ENCODE measurements around the gene ATP11B.
"Not testable (repeated sequence)": the region's sequence is repeated elsewhere in the genome, so short reads cannot be mapped to it uniquely, and the experiment has no call there.

ATP11B gene

GRCh38 chr3:182837855-182838454 is 44.7 kb downstream of the ATP11B start:
- no peak for DNase-seq (ENCODE audit: low read depth)

GRCh38 chr3:182843478-182843877 is 50.2 kb downstream of the ATP11B start:
- DNase-seq (ENCODE audit: low read depth), result no peak

DNA sequence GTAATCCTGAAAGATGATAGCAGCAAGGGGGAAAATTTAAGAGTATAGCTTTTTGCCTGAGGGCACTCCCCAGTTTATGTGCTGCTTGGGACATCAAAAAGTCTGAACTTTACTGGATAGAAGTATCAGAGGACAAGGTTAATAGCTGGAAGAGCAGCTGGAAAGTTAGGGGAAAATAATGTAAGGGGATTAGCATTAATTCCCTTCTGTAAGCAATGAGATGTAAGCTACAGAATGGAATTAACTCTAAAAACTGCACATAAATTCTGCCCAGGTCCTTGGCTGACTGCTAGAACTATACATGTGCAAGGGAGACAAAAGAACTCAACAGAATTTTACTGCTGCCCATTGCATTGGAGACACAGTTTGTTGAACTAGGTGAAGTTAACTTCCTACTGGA is 55.6 kb downstream of the ATP11B start:
- no peak for DNase-seq (ENCODE audit: low read depth)

DNA sequence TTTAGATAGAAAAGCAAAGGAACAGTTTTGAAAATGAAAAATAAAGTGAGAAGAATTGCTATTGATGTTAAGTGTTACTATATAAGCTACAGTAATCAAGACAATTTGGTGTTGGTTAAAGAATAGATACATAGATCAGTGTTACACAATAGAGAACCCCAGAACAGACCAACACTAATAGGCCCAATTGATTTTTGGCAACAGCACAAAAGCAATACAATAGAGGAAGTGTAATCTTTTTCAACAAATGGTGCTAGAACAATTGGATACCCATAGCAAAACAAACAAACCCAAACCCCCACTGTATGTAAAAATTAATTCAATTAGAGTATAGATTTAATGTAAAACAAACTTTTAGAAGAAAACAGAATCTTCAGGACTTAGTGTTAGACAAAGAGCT is 61.8 kb downstream of the ATP11B start:
- DNase-seq (ENCODE audit: low read depth), result no peak

- no peak for DNase-seq (ENCODE audit: low read depth)
Measured at GRCh38 chr3:182861348-182861747, 68.0 kb downstream of the ATP11B start.

- DNase-seq (ENCODE audit: low read depth), result no peak
Measured at GRCh38 chr3:182862159-182862860, 69.0 kb downstream of the ATP11B start.

GRCh38 chr3:182869059-182869458 is 75.8 kb downstream of the ATP11B start:
- DNase-seq (ENCODE audit: low read depth), result no peak

- DNase-seq (ENCODE audit: low read depth), result not testable (repeated sequence)
Measured at GRCh38 chr3:182870917-182871316, 77.6 kb downstream of the ATP11B start.

- no peak for DNase-seq (ENCODE audit: low read depth)
Measured at GRCh38 chr3:182879031-182879611, 85.8 kb downstream of the ATP11B start.

DNA sequence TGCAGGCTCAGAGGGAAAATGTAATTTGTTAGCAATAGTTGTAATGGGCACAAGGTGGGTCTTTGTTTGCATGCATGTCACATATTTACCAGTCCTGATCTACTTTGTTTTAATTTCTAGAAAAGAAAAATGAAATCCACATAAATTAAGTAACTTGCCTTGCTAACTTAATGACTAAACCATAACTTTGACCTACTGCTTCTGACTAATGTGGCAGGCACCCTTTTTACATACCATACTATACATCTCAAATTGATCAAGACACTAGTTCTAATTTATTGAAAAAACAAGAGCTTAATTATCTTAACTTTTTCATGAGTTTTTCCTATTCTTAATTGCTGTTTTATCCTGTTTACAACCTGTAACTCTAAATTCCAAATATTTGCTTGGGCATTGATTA is 93.2 kb downstream of the ATP11B start:
- no peak for DNase-seq (ENCODE audit: low read depth)

DNA sequence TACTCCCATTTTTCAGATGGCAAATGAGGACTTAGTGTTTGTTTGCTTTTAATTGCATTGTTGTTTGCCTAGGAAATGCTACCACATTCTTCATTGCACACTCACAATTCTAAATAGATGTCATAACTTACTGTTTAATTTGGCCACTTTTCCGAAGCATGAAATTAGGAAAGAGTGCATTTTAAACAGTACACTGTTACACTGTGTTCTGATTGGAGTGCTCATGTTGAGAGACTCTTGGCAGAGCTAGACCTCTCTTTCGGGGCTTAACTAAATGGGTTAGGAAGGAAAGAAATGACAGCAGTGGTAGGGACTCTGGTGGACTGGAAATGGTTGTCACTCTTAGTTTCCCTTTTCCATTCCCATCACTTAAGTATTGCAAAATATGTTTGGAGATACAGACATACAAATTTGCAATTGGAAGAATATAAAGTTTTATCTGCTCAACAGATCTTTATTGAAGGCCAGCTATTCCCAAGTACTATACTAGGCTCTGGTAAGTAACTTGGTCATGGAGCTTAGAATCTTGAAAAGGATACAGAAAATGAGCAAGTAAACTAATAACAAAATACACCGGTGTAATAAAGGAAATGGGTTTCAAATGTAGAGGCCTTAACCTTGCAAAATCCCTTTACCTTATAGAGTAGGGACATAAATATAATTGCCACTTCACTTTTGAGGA is 96.8 kb downstream of the ATP11B start:
- no peak for DNase-seq (ENCODE audit: low read depth)

DNA sequence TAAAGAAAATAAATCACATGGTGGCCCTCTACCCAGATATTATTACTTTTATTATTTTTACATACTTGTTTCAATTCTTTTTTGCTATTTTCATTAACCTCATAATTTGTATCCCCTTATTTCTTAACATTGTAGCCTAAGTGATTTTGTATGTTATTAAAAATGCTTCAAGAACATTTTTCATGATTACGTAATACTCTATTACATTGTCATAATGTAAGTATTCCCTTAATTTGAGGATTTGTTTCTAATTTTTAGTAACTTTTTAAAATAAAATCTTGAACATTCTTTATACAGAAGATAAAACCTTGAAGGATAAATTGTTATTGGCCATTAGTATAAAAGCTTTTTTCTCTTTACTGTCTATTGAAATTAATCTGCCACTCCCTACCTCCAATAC is 98.1 kb downstream of the ATP11B start:
- no peak for DNase-seq (ENCODE audit: low read depth)

DNA sequence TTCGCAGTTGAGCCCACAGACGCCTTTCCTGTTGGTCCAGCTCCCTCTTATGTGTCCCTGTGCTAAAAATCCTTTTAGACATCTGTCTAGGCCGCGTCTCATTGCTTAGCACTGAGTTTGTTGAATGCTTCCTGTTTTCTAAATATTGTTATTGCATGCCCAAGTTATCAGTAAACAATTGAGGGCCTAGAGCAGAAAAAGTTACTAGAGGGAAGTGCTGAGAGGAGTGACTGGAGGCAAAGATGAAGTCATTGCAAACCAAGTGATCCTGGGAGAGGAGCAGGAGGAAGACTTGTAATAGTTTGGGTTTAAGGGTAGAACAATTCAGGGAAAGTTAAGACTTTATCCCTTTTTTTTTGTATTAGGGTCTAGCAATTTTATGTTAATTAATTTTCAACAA is 98.9 kb downstream of the ATP11B start:
- no peak for DNase-seq (ENCODE audit: low read depth)

- no peak for DNase-seq (ENCODE audit: low read depth)
Measured at GRCh38 chr3:182895513-182896112, 102.3 kb downstream of the ATP11B start.

GRCh38 chr3:182896553-182896952 is 103.2 kb downstream of the ATP11B start:
- DNase-seq (ENCODE audit: low read depth), result no peak

DNA sequence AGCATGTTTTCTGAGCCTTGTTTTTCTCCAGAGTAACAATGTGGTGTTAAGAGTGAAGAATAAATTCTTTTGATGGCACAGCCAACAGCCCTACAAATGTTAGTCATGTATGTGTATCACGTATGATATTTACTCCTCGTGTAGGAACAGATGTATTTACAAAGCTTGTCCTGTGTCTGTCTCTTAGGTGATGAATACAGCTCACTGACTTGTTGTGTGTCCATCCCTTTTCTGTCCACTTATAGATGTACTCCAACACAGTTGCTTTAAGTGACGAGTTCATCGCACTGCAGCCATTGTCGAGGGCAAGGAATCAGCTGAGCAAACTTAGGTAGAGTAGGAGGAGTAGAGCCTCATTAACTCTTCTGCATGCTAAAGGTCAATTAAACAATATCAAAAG is 108.9 kb downstream of the ATP11B start:
- DNase-seq (ENCODE audit: low read depth), result no peak

DNA sequence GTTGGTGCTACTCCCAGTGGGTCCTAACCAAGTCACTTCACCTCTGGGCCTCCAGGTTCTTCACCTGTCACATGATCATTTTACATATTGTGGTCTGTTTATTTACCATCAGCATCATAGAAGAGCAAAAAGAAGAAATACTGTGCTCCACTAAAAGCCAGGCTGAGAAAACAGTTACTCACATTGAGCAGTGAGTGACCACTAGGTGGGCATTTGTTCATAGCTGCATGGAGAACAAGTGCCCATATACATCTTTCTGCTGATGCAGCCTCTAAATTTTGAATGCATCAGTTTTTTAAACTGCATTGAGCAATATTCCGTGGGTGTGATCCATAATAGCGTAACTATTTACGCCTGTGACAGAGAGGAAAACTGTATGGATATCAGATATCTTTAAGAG is 110.9 kb downstream of the ATP11B start:
- DNase-seq (ENCODE audit: low read depth), result no peak

GRCh38 chr3:182905623-182906022 is 112.3 kb downstream of the ATP11B start:
- no peak for DNase-seq (ENCODE audit: low read depth)

GRCh38 chr3:182906036-182906435 is 112.7 kb downstream of the ATP11B start:
- DNase-seq (ENCODE audit: low read depth), result no peak

GRCh38 chr3:182908471-182908870 is 115.2 kb downstream of the ATP11B start:
- DNase-seq (ENCODE audit: low read depth), result no peak

- no peak for DNase-seq (ENCODE audit: low read depth)
Measured at GRCh38 chr3:182909318-182910040, 116.2 kb downstream of the ATP11B start.
